DOHH2 (cell line): ENCODE data around the gene HLTF.

Experiments
- H3F3A ChIP-seq: fragments of 200-600 bp; sonication (generic), shearing (Covaris generic); 2 replicates; pipeline ENCODE4 v1.6.0; 2016; ENCODE audit warnings: antibody characterized with exemption, mild to moderate bottlenecking; ENCODE audit not compliant: control insufficient read depth, insufficient read depth
- H3K27ac ChIP-seq: fragments of 200-600 bp; sonication (generic); 2 replicates; pipeline ENCODE4 v1.5.1; 2014; ENCODE audit warnings: low read depth, mild to moderate bottlenecking, low read length, moderate library complexity
- H3K27me3 ChIP-seq: fragments of 200-600 bp; sonication (generic); 2 replicates; pipeline ENCODE4 v1.6.1; 2014; ENCODE audit warnings: mild to moderate bottlenecking, low read length, mixed read lengths; ENCODE audit not compliant: control insufficient read depth
- H3K36me3 ChIP-seq: fragments of 200-600 bp; sonication (generic); 2 replicates; pipeline ENCODE4 v1.6.1; 2014; ENCODE audit warnings: mild to moderate bottlenecking, low read length, moderate library complexity, mixed read lengths; ENCODE audit not compliant: control insufficient read depth
- H3K4me1 ChIP-seq: fragments of 200-600 bp; sonication (generic); 2 replicates; pipeline ENCODE4 v1.6.1; 2014; ENCODE audit warnings: mild to moderate bottlenecking, low read length, mixed read lengths; ENCODE audit not compliant: control insufficient read depth
- H3K4me2 ChIP-seq: fragments of 200-600 bp; sonication (generic); 2 replicates; pipeline ENCODE4 v1.6.0; 2014; ENCODE audit warnings: mild to moderate bottlenecking, low read length, moderate library complexity
- H3K4me3 ChIP-seq: fragments of 200-600 bp; sonication (generic); 2 replicates; pipeline ENCODE4 v1.5.1; 2014; ENCODE audit warnings: mild to moderate bottlenecking, low read length, mixed read lengths
- H3K79me2 ChIP-seq: fragments of 200-600 bp; sonication (generic); 2 replicates; pipeline ENCODE4 v1.6.1; 2014; ENCODE audit warnings: mild to moderate bottlenecking, low read length, mixed read lengths; ENCODE audit not compliant: control insufficient read depth
- H3K9me2 ChIP-seq: fragments of 200-600 bp; sonication (generic); replicated peaks from 2 replicates; pipeline ENCODE4 v1.6.1; 2014; ENCODE audit warnings: mild to moderate bottlenecking, low read length, mixed read lengths; ENCODE audit not compliant: control insufficient read depth
- H3K9me3 ChIP-seq: fragments of 200-600 bp; sonication (generic); 2 replicates; pipeline ENCODE4 v1.6.1; 2014; ENCODE audit warnings: antibody characterized with exemption, low read length, mixed read lengths; ENCODE audit not compliant: control insufficient read depth, insufficient read depth
- H4K20me1 ChIP-seq: fragments of 200-600 bp; sonication (generic); 2 replicates; pipeline ENCODE4 v1.6.0; 2014; ENCODE audit warnings: low read depth, mild to moderate bottlenecking, antibody characterized with exemption, low read length, moderate library complexity; ENCODE audit not compliant: control insufficient read depth, insufficient read depth
- CTCF ChIP-seq: fragments of 200-600 bp; sonication (generic); IDR thresholded peaks from one replicate; pipeline ENCODE4 v1.5.1; 2014; ENCODE audit warnings: antibody characterized with exemption, mild to moderate bottlenecking, low read depth, low read length; ENCODE audit not compliant: poor library complexity, severe bottlenecking
- EZH2phosphoT487 ChIP-seq: fragments of 200-600 bp; sonication (generic); IDR thresholded peaks from 2 replicates; pipeline ENCODE4 v1.6.1; 2017; ENCODE audit warnings: borderline replicate concordance, mild to moderate bottlenecking, antibody characterized with exemption, low read length, moderate library complexity, mixed read lengths

HLTF gene

GRCh38 chr3:149005416-149005815, 80.9 kb downstream of the HLTF start:
- no peaks in the 10 kb centered on the region for H3K9me3 ChIP-seq
- H3K4me3 ChIP-seq, result no peak overlapping the region
- no peak overlapping the region for H3K27ac ChIP-seq
- H3K4me2 ChIP-seq, result no peak overlapping the region
- no peak for TF ChIP-seq EZH2phosphoT487
- no peak for TF ChIP-seq CTCF
- peaks cover 4% of the 10 kb centered on the region; the same call in 1 of the 2 replicates for H3K4me1 ChIP-seq
- H3F3A ChIP-seq, result no peaks in the 10 kb centered on the region
- H3K27me3 ChIP-seq, result no peaks in the 10 kb centered on the region
- H3K36me3 ChIP-seq, result peaks cover 34% of the 10 kb centered on the region
- no peaks in the 10 kb centered on the region for H3K9me2 ChIP-seq
- H3K79me2 ChIP-seq, result no peaks in the 10 kb centered on the region
- H4K20me1 ChIP-seq, result no peaks in the 10 kb centered on the region

- H3K4me2 ChIP-seq, result no peak overlapping the region
- H3K4me3 ChIP-seq, result no peak overlapping the region
- H3K9me3 ChIP-seq, result no peaks in the 10 kb centered on the region
- H4K20me1 ChIP-seq, result no peaks in the 10 kb centered on the region
- no peaks in the 10 kb centered on the region for H3K79me2 ChIP-seq
- peaks cover 4% of the 10 kb centered on the region; the same call in 1 of the 2 replicates for H3K4me1 ChIP-seq
- H3K27me3 ChIP-seq, result no peaks in the 10 kb centered on the region
- H3F3A ChIP-seq, result no peaks in the 10 kb centered on the region
- peaks cover 35% of the 10 kb centered on the region for H3K36me3 ChIP-seq
- H3K9me2 ChIP-seq, result no peaks in the 10 kb centered on the region
- no peak for TF ChIP-seq CTCF
- no peak overlapping the region for H3K27ac ChIP-seq
Measured at GRCh38 chr3:149004622-149005021, 81.7 kb downstream of the HLTF start.

DNA sequence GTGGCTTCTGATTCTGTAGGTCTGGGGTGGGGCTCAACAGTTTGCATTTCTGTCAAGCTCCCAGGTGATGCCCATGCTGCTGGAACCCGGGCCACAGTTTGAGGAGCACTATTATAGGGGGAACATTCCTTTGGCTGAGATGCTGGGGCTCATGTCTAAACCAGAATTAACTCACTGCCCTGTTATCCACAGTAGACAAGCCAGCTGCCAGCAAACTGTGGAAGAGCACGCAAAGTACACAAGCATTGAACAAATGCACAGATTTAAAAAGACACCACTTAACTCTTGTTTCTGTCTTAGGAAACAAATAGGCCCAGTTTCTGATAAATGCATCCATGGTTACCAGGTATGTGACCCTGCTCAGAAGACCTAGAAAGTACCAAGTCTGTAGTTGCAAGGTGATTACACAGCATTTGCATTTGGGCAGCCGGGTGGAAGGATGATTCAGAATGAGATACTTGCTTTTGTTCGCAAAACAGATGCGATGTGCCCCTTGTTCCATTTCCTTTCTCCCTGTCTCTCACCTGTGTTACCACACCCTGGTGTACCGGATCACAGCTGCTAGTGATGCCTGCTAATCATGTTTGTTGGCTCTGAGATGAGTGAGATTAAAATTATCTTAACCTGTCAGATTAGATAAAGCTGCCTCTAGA, 82.6 kb downstream of the HLTF start:
- Histone ChIP-seq H3F3A (no peaks in the 10 kb centered on the region), H3K36me3 (peaks cover 35% of the 10 kb centered on the region), H3K4me2 (no peak overlapping the region), H3K79me2 (no peaks in the 10 kb centered on the region), H3K9me2 (no peaks in the 10 kb centered on the region), H3K4me1 (peaks cover 7% of the 10 kb centered on the region; the same call in 1 of the 2 replicates), H3K9me3 (no peaks in the 10 kb centered on the region), H3K27me3 (no peaks in the 10 kb centered on the region), H4K20me1 (no peaks in the 10 kb centered on the region), H3K4me3 (no peak overlapping the region), H3K27ac (no peak overlapping the region)
- TF ChIP-seq CTCF, result no peak
- no peak for TF ChIP-seq EZH2phosphoT487
